Measurements from ENCODE around the gene DNAH3.
A peak's percentile ranks its signal among the peaks of the same experiment; 100 is the strongest.
"Not testable (repeated sequence)": the region's sequence is repeated elsewhere in the genome, so short reads cannot be mapped to it uniquely, and the experiment has no call there.

DNAH3 gene

DNA sequence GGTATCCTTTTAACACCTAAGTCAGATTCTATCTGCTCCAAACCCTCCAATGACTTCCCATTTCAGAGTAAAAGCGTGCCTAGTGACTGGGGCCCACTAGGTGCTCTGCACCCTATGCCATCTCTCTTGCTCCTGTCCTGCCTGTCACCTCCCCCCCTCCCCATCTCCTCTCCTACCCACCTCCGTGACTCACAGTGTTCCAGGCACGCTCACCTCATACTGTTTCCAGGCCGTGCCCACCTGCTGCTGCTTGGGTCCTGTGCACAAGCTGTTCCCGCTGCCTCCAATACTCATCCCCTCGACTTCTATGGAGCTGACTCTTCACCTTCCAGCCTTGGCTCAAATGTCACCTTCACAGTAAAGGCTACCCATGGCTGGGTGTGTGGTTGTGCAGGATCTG, 21.7 kb downstream of the DNAH3 start:
- DNase-seq (ENCODE audit: low read depth in 2 of 2): no peak

DNA sequence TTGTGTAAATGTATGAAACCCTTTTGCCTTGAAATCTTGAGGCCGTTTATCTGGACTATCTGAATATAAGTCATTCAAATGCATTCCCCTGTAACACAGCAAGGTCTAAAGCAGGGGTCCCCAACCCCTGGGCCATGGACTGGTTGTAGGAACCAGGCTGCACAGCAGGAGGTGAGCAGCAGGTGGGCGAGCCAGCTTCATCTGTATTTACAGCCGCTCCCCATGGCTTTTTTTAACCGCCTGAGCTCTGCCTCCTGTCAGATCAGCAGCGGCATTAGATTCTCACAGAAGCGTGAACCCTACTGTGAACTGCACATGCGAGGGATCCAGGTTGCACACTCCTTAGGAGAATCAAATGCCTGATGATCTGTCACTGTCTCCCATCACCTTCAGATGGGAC, 24.1 kb downstream of the DNAH3 start:
- DNase-seq (ENCODE audit: low read depth in 2 of 2): no peak

DNA sequence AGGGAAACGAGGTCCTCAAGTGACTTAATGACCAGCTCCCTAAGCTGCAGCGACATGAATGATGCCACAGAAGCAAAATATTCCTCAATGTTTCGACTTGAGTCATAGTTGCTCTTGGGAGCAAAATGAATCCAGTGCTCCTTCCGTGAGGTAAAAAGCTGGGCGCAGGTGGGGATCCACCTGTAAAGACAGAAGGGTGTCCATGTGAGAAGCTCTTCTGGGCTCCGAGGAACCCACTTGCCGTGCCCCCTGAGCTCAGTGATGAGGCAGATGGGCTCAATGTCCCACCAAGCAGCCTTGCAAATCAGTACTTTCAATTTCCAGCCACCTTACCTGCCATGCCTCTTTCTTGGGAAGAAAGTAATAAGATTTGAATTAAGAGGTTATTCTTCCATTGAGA, 25.5 kb downstream of the DNAH3 start:
- DNase-seq (ENCODE audit: low read depth in 2 of 2): no peak

DNA sequence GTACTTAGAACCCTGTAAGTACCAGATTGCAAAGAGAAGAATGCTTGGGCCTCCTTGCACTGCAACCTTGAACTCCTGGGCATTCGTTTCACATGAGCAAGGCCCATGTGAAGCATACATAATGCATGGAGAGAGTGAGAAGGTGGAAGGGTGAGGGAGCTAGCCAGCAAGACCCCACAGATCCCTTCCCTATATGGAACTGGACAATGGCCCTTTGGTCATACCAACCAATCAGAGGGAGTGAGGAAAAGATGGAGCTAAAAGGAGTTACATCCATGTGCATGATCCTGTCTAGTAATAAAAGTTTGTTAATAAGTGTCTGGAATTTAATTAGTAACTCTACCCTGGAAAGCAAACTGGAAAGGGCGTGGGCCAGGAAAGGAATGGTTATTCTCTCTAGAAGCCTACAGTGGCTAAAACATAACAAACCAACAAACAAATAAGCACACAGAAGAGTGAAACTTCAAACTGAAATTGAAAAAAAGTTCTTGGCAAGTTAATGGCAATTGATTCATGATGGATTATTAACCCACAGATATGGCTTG, 29.6 kb downstream of the DNAH3 start:
- DNase-seq (ENCODE audit: low read depth in 2 of 2): no peak

DNA sequence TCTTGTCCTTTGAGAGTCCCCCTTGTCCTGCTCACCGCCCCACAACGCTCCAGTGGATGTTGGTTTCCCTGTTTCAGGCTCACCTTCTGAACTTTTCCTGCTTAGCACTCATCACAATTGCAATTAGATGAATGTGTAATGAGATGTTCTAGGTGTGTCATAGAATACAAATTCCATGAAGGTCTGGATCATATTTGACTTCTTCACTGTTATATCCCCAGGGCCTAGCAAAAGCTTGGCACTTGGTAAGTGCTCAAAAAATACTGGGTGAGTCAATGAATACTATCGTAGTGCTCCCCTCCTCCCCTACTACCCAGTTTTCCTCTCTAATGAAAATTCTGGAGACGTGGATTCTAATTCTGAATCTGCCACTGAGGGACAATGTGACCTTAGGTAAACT, 33.1 kb downstream of the DNAH3 start:
- no peak for DNase-seq (ENCODE audit: low read depth in 2 of 2)

DNA sequence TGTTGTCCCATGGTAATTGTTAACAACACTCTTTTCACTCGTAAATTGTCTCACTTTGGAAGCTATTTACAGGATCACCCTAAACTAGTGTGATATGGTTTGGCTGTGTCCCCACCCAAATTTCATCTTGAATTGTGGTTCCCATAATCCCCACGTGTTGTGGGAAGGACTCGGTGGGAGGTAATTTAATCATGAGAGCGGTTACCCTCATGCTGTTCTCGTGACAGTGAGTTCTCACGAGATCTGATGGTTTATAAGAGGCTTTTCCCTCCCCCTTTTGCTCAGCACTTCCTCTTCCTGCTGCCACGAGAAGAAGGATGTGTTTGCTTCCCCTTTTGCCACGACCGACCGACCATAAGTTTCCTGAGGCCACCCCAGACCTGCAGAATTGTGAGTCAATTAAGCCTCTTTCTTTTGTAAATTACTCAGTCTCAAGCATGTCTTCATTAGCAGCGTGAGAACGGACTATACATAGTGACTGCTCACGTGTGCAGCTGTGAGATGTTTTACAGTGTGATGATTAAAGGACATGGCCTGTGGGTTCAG, 34.4 kb downstream of the DNAH3 start:
- DNase-seq (ENCODE audit: low read depth in 2 of 2): no peak

DNA sequence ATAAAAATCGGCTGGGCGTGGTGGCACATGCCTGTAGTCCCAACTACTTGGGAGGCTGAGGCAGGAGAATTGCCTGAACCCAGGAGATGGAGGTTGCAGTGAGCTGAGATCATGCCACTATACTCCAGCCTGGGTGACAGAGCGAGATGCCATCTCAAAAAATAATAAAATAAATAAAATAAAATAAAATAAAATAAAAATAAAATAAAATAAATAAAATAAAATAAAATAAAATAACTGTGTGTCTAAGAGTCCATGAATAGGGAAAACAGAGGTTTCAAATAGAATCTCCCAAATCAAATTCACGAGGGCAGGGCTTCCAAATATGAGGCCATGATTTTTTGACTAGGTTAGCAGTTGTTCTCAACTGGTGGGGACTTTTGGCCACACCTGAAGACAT, 35.1 kb downstream of the DNAH3 start:
- DNase-seq (ENCODE audit: low read depth in 2 of 2): not testable (repeated sequence)

DNA sequence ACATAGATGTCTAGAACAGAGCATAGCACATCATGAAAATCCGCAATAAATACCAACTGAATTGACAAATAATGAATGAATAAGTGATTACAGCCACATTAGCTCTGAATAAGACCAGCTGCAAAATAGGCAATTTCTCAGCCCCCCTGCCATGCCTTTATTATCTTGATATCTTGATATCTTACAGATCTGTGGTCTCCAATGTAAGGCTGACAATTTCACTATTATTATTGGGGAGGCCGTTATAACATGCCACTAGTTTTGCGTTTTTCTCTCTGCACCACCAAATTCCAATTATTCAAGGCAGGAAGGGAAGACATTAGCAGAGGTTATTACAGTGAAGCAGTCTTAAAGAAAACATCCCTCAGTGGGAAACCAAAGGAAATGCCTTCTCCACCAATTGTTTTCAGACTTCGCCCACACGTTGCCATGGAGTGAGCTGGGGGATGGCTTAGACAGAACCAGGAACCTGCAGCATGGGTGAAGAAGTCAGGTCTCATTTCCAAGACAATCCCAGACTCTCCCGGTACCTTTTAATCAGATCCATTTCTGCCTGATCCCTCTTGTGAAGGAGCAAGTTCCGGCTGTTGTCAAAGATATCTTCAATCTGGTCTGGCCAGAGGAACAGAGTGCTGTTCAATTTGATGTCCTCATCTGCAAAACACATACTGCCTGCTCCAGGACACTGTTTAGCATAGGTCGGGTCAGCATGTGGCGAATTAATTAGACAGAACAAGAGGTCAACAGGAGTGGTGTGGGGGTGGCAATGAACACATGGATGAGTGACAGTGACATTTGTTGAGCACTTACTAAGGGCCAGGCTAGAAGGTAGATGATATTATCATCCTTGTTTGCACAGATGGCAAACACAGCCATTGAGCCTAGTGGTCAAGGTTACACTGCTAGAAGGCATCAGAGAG, 46.4 kb downstream of the DNAH3 start:
- no peak for DNase-seq (ENCODE audit: low read depth in 2 of 2)

DNA sequence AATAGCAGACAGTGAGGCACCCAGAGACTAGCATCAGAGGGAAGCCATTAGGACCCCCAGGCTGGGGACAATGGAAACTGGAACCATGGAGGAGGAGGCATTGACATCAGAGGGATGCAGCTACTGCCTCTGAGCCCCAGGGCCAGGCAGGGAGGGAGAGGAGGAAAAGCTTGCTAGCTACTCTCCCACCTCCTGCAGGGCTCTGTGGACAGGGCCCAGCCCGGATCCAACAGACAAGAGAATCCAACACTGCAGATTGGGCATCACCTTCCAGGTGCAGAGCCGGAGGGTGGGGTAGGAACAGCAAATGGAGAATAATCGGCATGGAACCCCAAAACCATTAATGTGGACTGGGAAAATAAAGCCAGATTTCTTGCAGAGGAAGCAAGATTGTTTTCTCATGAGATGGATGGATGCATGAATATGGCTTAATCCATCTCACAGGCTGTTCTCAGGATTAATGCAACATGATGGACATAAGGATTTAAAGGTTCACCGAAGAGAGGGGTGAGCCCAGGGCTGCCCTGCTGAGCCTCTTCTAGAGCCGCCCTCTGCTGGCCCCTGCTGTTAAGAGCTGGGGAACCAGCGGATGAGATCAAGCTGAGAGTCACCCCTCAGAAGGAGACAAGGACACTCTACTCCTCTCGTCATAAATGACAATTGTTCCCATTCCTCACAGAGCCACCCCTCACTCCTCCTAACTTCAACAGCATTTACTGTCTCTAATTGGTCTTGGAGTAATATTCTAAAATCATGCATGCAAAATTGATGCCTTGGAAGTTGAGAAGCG, 48.8 kb downstream of the DNAH3 start:
- no peak for DNase-seq (ENCODE audit: low read depth in 2 of 2)

DNA sequence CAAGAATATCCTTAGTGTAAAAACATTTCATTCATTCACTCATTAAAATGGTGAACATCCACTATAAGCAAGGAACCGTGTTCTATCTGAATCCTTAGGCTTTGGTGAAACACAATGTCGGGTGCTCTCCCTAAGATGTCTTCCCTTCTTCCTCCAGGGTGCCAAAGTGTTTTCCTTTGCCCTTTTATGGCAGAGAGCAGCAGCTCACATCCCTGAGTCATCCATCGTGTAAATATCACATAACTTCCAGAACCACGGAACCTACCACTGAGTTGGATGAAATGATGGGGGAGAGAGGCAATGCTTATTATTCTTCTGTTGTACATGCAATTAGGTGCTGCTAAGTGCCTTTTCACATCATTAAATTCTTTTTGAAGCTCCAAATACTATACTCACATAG, 50.2 kb downstream of the DNAH3 start:
- DNase-seq (ENCODE audit: low read depth in 2 of 2): no peak

DNA sequence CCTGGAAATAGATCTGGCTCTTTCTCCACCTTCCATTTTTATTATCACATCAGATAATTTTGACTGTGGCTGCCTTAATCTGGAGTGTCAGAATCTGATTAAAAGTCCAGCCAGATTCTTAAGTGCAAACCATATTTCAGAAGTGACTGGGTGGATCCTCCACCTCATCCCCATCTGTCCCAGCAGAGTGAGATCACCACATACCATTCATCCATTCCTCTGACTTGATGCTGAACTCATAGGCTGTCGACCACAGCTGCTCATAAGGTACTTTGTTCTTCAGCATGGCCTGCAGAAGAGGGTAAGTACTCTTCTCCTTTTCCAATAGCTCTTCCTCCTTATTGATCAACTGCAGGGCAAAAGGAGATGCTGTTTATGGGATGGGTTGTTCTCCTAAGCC, 53.5 kb downstream of the DNAH3 start:
- no peak for DNase-seq (ENCODE audit: low read depth in 2 of 2)

DNA sequence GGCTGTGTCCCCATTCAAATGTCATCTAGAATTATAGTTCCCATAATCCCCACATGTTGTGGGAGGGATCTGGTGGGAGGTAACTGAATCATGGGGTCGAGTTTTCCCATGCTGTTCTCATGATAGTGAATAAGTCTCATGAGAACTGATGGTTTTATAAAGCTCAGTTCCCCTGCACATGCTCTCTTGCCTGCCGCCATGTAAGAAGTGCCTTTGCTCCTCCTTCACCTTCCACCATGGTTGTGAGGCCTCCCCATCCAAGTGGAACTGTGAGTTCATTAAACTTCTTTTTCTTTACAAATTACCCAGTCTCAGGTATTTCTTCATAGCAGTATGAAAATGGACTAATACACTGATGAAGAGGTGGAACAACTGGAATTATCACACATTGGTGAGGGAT, 55.9 kb downstream of the DNAH3 start:
- not testable (repeated sequence) for DNase-seq (ENCODE audit: low read depth in 2 of 2)

DNA sequence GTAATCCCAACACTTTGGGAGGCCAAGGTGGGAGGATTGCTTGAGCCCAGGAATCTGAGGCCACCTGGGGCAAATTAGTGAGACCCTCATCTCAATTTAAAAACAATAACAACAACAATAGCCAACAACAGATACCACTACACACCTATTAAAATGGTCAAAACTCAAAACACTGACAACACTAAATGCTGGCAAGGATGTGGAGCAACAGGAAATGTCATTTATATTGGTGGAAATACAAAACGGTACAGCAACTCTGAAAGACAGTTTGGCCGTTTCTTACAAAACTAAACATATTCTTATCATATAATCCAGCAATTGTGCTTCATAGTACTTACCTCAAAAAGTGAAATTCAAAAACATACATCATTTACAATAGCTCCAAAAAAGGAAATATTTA, 57.7 kb downstream of the DNAH3 start:
- no peak for DNase-seq (ENCODE audit: low read depth in 2 of 2)

DNA sequence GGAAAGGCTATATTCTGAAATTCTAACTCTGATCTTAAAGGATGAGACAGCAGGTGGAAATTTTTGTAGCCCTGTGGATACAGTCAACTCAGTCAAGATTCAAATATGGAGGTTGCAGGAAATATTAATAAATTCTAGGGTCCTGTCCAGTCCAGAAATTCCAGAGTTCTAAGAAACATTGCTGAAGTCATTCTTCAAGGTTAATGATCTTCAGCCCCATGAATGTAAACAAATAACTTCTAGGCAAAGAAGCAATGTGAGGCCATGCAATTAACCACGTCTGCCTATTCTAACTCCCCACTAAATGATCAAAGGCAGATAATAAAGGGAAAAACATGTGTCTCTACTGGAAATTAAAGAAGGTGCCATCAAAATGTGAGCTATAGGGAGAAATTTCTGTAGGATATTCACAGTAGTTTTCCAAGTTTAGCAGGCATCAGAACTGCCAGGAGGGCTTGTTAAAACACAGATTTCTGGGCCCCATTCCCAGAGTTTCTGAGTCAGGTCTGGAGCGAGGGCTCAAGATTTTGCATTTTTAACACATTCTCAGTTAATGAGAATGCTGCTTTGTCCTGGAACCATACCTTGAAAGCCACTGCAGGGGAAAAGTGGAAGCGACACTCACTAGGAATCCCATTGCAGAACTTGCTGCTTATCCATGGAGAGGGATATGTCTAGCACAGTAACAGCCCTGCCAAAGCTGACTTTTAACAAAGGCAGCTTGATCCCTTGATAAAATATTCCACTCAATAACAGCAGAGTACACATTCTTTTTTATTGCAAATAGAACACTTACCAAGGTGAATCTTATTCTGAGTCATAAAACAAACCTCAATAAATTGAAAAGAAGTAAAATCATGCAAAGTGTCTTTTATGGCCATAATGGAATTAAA, 61.8 kb downstream of the DNAH3 start:
- DNase-seq (ENCODE audit: low read depth in 2 of 2): no peak

DNA sequence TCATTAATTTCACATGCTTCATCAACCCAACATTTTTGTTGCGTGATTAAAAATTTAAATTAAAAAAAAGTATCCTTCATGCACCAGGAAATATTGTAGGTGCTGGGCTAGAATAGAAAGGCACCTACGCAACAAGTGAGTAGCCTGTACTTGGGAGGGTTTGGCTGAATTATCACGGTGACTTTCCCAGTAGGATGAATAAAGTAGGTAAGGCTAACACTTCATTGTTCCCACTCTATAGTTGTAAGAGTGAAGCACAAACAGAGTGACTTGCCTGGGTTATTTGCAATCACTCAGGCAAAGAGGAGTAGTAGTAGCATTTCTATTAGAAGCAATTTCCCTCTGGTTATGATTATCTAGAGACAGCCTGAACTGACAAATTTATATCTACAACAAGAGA, 62.5 kb downstream of the DNAH3 start:
- DNase-seq (ENCODE audit: low read depth in 2 of 2): no peak

DNA sequence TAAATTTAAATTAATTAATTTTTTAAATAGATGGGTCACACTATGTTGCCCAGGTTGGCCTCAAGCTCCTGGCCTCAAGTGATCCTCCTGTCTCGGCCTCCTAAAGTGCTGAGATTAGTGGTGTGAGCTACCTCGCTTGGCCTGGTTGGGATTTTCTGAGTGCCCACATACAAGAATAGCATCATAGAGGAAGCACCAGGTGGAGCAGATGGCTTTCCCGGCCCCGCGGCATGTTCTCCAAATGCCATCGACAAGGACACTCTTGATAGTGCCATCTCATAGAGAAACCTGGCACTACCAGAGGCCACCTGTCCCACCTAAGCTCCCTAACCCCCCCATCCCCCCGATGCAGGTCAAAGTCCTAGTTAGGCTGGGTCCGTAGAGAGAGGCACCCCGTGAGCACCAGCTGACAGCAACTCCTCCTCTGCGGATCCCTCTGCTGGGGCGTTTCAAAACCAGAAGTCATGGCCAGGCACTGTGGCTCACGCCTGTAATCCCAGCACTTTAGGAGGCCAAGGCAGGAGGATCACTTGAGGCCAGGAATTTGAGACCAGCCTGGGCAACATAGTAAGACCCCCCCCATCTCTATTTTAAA, 65.9 kb downstream of the DNAH3 start:
- DNase-seq (ENCODE audit: low read depth in 2 of 2): no peak

DNA sequence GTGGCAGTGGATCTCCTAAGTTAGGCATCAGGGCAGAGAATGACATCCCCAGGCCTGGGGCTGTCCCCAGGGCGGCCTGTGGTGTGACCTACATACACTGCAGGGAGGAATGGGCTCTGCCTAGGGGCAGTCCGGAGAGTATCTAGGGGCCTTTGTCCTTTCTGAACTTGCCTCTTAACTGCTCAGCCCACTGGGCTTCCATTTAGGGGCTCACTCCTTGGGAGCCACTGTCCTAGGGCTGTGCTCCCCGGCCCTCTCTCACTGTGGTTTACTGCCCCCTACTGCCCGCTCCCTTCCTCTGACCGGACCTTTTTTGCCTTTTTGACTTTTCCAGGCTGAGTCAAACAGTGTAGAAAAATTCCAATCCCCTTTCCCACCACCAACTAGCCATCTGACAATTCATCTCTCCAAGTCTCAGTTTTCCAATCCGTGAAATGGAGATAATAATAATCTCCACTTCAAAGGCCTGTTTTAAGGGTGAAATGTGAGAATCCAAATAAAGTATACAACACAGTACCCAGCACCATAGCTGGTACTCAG, 66.8 kb downstream of the DNAH3 start:
- DNase-seq (ENCODE audit: low read depth in 2 of 2): peak in 1 of 2 donors; percentile 21

DNA sequence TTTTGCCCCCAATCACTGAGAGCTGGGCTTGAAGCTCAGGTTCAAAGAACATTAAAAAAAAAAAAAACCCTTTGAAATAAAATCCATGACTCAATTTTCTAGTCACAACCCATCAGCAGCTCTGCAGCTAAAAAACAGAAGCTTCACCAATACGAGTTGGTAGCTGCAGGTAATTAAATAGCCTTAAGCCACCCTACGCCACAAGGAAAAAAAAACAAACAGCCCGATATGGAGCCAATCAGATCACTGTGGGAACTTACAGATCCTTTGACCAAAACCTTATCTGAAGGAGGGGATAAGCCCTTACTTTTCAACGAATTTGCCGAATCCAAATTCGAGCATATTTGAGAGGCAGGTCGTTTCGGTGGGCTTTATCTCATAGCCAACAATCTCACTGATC, 69.3 kb downstream of the DNAH3 start:
- no peak for DNase-seq (ENCODE audit: low read depth in 2 of 2)

DNA sequence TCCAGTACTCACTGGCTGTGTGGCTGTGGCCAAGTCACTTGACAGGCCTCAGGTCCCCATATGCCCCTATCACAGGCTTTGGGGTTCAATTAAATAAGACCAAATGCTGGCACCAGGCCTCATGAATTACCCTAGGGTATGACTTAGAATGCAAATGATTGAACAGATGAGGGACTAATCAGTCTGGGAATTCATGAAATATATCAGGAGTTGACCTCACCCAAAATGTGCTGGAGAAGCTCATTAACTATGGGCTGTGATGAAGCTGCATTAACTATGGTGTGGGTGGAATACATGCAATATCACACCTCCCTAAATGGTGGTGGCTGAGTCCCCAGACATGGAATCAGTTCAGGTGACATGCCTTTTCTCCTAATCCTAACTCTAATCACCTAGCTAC, 72.1 kb downstream of the DNAH3 start:
- no peak for DNase-seq (ENCODE audit: low read depth in 2 of 2)

DNA sequence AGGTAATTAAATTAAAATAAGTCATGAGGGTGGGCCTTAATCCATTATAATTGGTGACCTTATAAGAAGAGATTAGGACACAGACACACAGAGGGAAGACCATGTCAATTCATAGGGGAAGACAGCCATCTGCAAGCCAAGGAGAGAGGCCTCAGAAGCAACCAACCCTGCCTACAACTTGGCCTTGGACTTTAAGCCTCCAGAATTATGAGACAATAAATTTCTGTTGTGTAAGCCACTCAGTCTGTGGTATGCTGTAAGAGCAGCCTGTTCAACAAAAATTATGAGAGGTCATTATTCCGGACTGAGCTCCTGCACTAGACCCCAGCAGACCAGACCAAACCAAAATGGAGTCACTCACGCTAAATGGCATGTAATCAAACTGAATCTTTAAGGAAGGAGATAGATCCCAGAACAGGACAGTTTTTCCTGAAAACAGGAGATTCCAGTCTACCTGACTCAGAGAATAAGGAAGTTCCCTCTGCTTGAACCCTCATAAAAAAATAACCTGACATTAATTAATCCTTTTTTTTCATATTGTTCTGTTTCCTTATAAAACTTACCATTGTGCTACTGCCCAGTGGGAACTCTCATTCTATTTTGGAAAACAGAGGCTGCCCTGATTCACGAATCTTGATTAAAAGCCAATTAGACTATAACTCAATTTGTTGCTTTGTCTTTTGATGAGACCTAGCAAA, 74.3 kb downstream of the DNAH3 start:
- no peak for DNase-seq (ENCODE audit: low read depth in 2 of 2)
